CD4-positive, alpha-beta T cell treated with Interleukin-4 for 1 hour (primary cell): Measurements from ENCODE around the gene CMBL.
"Not testable (repeated sequence)": the region's sequence is repeated elsewhere in the genome, so short reads cannot be mapped to it uniquely, and the experiment has no call there.

Source experiments
- DNase-seq, 2 donors: peaks; one replicate each; pipeline ENCODE4 v3.0.0-alpha.2; 2020 to 2022

CMBL gene

GRCh38 chr5:10310066-10310779, 2.5 kb upstream of the CMBL start:
- no peak for DNase-seq

DNA sequence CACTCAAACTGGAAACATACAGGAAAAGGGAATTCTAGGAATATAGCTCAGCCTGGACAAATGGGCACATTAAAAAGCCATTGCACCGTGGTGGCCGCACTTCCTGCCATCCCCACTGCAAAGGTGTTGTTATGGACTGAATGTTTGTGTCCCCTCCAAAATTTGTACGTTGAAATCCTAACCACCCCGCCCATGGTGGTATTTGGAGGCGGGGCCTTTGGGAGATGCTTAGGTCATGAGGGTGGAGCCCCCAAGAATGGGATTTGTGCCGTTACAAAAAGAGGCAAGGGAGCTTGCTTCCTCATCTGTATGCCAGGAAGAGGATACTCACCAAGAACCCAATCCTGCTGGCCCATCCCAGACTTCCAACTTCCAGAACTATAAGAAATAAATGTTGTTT, 1.1 kb upstream of the CMBL start:
- DNase-seq, result no peak

- DNase-seq, result no peak
Measured at GRCh38 chr5:10306806-10307205, 896 bp downstream of the CMBL start.

DNA sequence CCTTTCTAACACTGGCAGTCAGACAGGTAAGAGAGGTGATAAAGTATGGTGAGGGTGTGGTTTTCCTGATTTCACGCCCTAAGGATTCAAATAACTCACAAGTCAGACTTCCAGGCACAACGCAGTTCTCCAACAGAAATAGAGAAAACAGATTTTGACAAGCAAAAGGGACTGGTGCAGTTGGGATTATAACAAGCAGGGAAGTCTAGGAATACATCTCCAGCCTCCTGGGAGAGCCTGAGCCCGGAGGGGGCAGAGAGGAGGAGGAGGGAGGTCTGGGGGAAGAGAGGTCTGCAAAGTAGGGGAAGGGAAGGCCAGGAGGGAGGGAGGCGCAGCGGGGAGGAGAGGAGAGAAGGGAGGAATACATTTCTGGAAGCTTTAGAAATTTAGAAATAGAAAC, 1.6 kb downstream of the CMBL start:
- DNase-seq, result no peak

DNA sequence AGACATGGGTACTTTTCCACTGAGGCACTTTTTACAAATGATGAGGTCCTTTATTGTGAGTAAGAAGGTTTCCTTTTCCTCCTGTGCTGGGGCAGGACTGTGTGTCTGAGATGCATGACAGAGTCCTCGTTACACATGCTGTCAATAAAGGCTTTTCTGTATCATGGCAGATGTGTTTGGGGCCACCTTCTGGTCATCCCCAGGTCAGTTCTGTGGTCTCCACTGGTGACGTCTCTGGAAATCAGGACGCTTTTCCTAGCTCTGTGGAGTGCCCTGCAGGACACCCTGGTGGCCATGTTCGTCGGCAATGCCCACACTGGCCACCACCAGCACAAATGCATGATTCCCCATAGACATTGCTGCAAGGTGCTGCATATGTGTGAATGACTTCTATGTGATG, 2.8 kb downstream of the CMBL start:
- no peak for DNase-seq

GRCh38 chr5:10303699-10304170, 4.0 kb downstream of the CMBL start:
- DNase-seq, result no peak

DNA sequence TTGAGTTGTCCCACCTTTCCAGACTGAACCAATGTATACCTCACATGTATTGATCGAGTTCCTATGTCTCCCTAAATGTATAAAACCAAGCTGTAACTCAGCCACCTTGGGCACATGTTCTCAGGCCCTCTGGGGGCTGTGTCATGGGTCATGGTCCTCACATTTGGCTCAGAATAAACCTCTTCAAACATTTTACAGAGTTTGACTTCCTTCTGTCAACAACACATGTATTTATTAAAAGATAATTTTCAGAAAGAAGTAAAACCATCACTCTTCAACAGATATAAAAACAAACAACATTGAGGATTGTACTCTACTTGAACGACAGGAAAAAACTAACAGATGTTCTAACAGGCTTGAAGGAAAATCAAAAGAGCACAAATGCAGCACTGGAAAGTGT, 4.5 kb downstream of the CMBL start:
- no peak for DNase-seq

DNA sequence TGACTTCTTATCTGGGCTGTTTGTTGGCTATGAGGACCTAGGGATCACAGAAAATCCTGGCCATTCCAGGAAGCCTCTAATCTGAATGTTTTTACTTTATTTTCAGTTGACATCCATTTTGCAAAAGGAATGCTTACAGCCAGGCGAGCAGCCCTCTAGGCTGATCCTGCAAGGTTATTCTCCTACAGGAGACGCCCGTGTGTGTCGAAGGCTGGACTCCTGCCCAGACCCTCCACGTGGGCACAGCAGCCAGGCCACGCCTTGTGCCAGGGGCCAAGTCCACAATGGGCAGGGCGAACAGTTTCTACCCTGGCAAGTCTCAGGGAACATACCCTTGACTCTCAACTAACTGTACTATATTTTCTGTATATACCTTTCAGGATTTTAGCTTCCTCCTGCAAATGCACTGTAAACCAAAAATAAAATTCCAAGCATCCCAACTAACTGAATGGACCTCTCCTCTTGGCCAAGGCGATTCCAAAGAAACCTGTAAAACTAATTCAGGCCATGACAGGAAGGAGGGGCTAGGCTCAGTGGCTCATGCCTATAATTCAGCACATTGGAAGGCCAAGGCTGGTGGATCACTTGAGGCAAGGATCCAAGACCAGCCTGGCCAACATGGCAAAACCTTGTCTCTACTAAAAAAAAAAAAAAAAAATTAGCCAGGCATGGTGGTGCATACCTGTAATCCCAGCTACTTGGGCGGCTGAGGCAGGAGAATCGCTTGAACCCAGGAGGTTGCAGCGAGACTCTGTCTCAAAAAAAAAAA, 5.7 kb downstream of the CMBL start:
- no peak for DNase-seq

DNA sequence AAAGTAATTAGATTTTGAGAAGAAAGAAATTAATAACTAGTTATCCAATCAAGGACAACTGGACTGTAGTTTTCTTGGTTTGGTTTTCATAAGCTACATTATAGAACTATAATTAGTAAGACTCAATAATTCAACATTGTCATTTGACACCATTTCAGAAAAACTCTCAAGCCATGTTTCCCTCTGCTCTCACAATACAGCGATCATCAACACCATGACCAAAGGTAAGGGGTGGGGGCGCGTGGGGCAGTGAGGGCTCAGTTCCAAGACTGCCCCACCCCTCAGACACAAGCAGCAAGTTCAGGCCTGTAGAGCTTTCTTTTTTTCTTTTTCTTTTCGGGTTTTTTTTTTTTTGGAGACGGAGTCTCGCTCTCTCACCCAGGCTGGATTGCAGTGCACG, 6.4 kb downstream of the CMBL start:
- DNase-seq, result no peak

DNA sequence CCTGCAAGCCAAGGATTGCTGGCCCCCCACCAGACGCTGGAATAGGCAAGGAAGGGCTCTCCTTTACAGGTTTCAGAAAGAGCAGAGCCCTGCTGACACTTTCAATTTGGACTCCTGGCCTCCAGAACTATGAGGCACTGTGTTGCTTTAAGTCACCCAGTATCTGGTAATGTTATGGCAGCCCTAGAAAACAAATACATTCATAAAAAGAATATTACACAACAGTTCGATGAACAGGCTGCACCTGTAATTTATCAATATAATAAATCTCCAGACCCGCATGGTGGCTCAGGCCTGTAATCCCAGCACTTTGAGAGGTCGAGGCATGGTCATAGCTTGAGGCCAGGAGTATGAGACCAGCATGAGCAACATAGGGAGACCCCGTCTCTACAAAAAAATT, 7.5 kb downstream of the CMBL start:
- no peak for DNase-seq

- DNase-seq, result no peak
Measured at GRCh38 chr5:10297646-10298204, 10.0 kb downstream of the CMBL start.

- DNase-seq, result no peak
Measured at GRCh38 chr5:10295619-10296326, 11.9 kb downstream of the CMBL start.

GRCh38 chr5:10293907-10294662, 13.6 kb downstream of the CMBL start:
- no peak for DNase-seq

GRCh38 chr5:10291692-10292339, 15.9 kb downstream of the CMBL start:
- no peak for DNase-seq

DNA sequence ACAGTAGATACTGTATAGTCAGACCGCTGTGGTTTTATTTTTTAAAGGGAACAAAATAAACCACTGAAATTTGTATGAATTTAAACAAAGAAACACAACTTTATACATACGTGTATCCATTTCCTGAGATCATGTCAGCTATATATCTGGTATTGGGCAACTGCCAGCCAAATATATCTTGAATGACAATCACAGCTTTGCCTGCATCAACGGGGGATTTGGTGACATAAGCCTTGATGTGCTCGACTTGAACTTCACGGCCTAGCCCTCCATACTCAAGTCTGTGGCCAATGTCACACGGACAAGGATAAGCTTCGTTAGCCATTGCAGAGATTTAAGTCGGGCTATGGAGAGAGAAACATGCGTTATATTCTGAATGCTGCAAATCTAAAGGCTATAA, 17.3 kb downstream of the CMBL start:
- DNase-seq, result no peak

GRCh38 chr5:10289991-10290390, 17.7 kb downstream of the CMBL start:
- DNase-seq, result no peak

DNA sequence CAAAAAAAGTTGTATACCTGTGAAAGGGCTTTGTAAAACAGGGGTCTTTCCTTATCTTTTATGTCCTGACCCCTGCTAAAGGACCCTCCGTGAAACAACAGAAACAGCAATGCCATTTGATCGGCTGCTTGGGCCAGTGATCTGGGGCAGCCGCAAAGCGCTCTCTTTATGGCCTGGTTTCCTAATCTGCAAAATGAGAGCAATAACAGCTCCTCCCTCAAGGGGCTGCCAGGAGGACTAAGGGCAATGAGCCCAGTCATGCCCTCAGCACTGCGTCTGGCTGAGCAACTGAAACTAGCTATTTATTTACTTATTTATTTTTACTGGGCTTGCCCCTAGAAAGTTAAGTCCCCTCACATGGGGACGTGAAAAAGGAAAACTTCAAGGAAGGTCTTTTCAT, 18.3 kb downstream of the CMBL start:
- no peak for DNase-seq

DNA sequence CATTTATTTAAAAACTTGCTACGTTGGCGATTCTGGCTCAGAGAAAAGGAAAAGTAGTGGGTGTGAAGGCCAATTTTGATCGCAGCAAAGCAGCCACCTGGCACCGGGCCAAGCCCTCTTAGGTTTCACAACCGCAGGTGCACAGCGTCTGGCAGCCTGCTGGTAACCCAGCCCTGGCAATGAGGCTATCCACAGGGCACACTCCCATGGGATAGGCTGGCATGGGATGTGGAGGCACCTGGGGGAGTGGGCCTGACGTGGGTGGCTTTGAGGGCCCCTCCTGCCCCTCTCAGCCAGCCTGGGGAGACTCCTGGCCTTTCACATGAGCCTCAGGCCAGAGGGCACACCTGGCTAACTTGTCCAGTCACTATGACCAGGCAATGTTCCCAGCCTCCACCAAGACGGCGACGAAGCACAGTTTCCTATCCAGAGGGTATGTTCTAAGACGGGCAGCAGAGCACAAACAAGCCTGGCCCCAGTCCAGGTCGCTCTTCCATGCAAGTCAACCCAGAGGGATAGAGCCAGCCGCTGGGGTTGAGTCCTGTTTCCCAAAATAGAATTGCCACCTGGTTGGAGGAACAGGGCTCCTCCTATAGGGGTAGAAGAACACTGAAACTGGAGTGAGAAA, 19.0 kb downstream of the CMBL start:
- DNase-seq, result peak in 1 of 2 donors; percentile 9

DNA sequence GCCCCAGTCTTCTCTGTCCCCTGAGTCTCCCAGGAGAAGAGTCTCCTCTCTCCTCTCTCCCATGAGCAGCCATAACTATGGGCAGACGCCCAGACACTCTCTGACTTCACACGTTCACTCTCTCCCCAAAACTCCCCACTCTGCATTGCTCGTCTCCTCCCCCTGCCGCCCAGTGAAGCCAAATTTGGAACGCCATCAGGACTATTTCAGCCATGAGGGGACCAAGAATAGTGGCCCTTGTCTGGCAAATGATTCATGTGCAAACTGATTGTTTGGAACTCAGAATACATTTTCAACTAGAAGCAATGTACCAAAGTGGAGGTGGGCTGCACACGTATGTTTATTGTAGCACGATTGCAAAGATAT, 20.9 kb downstream of the CMBL start:
- no peak for DNase-seq

GRCh38 chr5:10286162-10286861, 21.4 kb downstream of the CMBL start:
- no peak for DNase-seq

GRCh38 chr5:10285362-10285761, 22.3 kb downstream of the CMBL start:
- DNase-seq, result not testable (repeated sequence)
